GM12875 (cell line): ENCODE results near the gene AGPAT2.
A peak's percentile ranks its signal among the peaks of the same experiment; 100 is the strongest.

Experiments
- H3K4me3 ChIP-seq: one replicate; pipeline ENCODE4 v1.5.1; 2011; ENCODE audit warnings: low read depth, low read length, control low read depth
- TF ChIP-seq, protein P1 (sequence below): IDR thresholded peaks from 2 replicates; pipeline ENCODE4 v1.5.1; 2011; ENCODE audit warnings: low read depth, mild to moderate bottlenecking, control low read depth, inconsistent platforms, low read length, moderate library complexity, borderline replicate concordance; ENCODE audit not compliant: insufficient read depth

The AGPAT2 gene

DNA sequence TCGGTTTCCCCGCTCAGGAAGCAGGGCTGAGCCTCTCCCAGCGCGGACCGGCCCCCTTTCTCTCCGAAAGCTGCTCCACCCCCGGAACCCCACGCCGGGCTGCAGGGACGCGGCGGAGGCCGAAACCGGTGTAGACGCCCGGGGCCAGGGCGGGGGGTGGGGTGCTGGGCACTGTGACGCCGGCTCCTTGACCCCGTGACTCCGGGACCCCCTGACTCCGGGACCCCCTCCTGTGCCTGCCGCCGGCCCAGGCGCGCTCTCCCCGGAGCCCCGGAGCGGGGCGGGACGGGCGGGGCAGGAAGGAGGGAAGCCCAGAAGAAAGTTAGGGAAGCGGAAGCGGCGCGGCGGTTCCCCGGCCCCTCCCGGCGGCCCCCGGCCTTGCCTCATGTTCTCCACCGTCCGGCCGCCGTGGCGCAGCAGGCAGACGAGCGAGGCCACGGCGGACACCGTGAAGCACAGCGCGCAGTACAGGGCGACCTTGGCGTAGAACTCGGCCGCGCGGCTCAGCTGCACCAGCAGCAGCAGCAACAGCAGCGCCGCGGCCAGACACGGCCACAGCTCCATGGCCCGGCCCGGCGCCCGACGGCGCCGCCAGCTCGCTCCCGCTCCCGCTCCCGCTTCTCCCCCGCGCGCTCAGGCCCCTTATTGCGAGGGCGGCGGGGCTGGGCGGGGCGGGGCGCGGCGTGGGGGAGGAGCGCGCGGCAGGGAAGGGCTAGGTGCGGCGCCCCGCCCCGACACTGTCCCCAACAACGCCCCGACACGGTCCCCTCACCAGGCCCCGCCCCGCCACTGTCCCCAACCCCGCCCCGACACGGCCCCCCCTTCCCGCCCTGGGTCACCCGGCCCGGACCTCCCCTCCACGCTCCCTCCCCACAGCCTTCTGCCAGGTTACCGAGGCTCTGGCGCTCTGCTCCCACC, at the start of gene AGPAT2:
Gene AGPAT2, minus strand, starts transcription at position 664 of the 918 bp plus-strand sequence. Its CDS starts 100 bp downstream, at position 564.
- TF ChIP-seq, protein P1, sequence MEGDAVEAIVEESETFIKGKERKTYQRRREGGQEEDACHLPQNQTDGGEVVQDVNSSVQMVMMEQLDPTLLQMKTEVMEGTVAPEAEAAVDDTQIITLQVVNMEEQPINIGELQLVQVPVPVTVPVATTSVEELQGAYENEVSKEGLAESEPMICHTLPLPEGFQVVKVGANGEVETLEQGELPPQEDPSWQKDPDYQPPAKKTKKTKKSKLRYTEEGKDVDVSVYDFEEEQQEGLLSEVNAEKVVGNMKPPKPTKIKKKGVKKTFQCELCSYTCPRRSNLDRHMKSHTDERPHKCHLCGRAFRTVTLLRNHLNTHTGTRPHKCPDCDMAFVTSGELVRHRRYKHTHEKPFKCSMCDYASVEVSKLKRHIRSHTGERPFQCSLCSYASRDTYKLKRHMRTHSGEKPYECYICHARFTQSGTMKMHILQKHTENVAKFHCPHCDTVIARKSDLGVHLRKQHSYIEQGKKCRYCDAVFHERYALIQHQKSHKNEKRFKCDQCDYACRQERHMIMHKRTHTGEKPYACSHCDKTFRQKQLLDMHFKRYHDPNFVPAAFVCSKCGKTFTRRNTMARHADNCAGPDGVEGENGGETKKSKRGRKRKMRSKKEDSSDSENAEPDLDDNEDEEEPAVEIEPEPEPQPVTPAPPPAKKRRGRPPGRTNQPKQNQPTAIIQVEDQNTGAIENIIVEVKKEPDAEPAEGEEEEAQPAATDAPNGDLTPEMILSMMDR = no peak
- H3K4me3 ChIP-seq = peak within 1 kb of the TSS; percentile 75

DNA sequence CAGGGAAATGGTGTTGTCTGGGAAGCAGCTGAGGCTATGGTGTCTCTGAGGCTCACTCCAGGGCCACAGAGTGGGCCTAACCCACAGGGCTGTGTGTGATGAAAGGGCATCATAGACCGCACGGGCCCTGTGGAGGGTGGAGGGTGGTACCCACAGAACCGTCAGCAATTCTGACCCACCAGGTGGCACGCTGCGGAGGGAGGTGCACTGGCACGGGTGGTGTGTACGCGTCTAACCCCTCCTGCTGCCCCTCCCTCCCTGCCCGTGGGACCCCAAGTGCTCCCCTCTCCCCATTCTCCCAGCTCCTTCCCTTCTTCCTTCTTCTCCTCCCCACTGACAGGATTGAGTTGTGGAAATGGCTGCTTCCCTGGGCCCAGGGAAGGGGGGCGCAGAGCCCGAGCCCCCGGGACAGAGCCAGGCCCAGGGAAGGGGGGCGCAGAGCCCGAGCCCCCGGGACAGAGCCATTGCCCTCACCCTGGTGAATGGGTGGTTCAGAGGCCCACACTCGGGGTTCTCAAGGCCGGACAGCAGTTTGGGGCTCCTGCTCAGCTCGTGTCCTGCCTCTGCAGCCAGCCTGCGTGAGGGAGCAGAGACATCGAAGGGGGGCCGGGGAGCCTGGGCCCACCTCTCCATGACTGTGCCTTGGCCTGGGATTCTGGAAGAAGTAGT, 48.7 kb upstream of the AGPAT2 start:
- no peak overlapping the region for H3K4me3 ChIP-seq
- TF ChIP-seq, protein P1 = no peak

DNA sequence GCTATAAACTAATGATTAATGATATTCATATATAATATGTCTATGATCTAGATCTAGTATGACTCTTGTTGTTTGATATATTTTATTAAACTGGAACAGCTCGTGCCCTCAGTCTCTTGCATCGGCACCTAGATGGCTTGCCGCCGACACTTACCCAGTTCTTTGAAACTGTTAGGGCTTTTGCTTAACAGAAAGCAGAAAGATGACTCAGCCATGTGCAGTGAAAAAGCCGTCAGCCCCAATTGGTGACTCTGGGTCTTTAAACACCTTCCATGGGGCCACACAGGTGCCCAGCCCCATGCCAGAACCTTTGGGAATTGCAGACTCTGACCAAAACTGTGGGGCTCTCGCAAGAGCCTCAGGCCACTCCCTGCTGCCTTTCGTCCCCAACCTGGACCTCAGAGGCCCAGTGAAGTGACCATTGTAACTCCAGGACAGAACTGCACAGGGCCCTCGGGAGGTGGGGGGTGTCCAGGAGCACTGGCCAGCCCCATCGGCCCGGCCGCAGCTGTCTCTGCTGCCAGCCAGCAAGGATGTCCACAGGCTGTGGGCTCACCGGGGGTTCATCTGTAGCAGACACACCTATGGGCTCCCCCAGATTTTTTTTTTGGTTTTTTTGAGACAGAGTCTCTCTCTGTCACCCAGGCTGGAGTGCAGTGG, 47.7 kb upstream of the AGPAT2 start:
- TF ChIP-seq, protein P1 = no peak
- H3K4me3 ChIP-seq = no peak overlapping the region

DNA sequence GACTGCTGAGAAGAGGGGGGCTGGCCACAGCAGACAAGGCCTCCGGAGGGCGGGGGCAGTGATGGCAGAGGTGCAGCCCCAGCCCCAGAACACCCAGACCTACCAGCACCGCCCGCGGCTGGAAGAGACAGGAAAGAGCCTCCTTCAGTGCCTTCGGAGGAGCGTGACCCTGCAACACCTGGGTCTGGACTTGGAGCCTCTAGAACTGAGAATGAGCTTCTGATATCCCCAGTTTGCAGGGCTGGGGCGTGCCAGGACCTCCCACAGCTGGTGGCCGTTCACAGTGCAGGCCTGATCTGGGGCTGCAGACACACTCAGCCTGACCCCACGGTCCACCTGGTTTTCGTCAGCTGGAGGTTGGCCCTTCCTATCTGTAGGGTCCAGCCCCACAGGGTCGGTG, 46.4 kb upstream of the AGPAT2 start:
- TF ChIP-seq, protein P1 = no peak
- no peak overlapping the region for H3K4me3 ChIP-seq

DNA sequence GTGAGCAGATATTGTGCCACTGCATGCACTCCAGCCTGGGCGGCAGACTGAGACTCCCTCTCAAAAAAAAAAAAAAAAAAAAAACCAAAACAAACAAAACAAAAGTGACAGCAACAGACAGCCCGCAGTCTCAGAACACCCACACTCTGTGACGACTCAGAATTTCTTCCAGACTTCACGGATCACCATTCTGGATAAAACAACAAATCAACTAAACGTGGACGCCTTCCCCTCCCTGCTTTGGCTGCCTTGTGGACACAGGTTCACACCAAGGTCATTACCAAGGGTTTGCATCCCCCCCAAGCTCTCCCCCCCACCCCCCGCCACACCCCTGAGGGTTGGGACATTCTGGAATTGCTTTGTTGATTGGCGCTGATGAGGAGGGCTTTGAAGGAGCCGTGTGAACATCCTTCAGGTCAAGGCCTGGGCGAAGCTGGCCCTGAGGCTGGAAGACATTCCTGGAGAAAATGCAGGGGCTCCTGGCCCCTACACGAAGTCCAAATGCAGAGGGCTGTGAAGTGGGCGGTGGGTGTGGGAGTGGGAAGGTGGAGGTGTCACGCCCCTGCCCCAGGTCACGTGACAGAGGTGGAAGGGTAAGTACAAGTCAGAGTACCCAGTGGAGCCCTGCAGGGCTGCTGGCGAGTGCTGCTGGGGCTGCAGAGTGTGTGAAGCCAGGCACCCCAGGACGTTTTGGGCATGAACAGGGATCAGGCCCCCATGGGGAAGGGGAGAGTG, 45.4 kb upstream of the AGPAT2 start:
- TF ChIP-seq, protein P1 = no peak
- no peak overlapping the region for H3K4me3 ChIP-seq

DNA sequence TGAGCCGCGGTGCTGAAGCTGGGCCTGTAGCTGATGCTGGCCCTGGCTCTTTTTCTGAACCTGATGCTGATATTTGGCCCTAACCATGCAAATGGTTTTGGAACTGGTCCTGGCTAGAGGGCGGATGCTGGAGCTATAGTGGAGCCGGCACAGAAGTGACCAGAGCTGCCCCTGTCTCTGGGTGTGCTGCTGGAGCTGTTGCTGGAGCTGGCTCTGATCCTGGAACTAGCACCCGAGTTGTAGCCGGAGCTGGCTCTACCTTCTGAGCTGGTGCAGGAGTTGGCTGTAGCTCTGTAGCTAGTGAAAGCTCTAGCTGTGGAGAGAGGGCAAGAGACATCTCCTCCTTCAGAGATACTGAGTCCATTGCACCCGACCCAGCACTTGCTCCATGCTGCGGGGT, 42.7 kb upstream of the AGPAT2 start:
- TF ChIP-seq, protein P1 = no peak
- H3K4me3 ChIP-seq = no peak overlapping the region
